Activated T-helper 17 cell treated with anti-CD3 and anti-CD28 coated beads, Interleukin-2, amount 50 U/mL, for 72 hours (primary cell): ENCODE results near the gene IFIT2. TPM values are rescaled to one million over a fixed set of nuclear protein-coding genes. Genes with fewer than 3 reads are reported as not detected.
"Not testable (repeated sequence)": the region's sequence is repeated elsewhere in the genome, so short reads cannot be mapped to it uniquely, and the experiment has no call there.

Experiments
- ATAC-seq: fragments of 150-1000 bp; cut with Tn5 transposase; replicated peaks from 2 replicates; pipeline ENCODE4 v1.10.0; 2021; ENCODE audit warnings: mild to moderate bottlenecking, moderate library complexity
- H3K27ac Mint-ChIP-seq: one replicate; pipeline ENCODE4 v1.8.0; 2022; ENCODE audit warnings: mixed read lengths
- H3K27me3 Mint-ChIP-seq: one replicate; pipeline ENCODE4 v1.8.0; 2022; ENCODE audit warnings: mixed read lengths
- H3K36me3 Mint-ChIP-seq: one replicate; pipeline ENCODE4 v1.8.0; 2022; ENCODE audit warnings: low read depth, mild to moderate bottlenecking, mixed read lengths
- H3K4me1 Mint-ChIP-seq: one replicate; pipeline ENCODE4 v1.8.0; 2022; ENCODE audit warnings: mixed read lengths
- H3K4me3 Mint-ChIP-seq: one replicate; pipeline ENCODE4 v1.8.0; 2022; ENCODE audit warnings: mild to moderate bottlenecking, mixed read lengths
- H3K9me3 Mint-ChIP-seq: one replicate; pipeline ENCODE4 v1.8.0; 2022; ENCODE audit warnings: mixed read lengths
- total RNA-seq, 2 donors: library from RNA; stranded (reverse); gene quantifications; one replicate each; pipeline ENCODE4 v1.2.3, GENCODE V29; 2022

IFIT2 gene
- total RNA-seq, 2 donors from 2014 or later = 2.0 to 3.2 TPM

GRCh38 chr10:89271532-89271931 is 30.3 kb upstream of the IFIT2 start:
- no peak for ATAC-seq
- Mint-ChIP-seq H3K4me1 (no peaks in the 10 kb centered on the region), H3K27ac (no peak overlapping the region), H3K4me3 (no peak overlapping the region), H3K9me3 (no peaks in the 10 kb centered on the region), H3K27me3 (peaks cover 4% of the 10 kb centered on the region), H3K36me3 (no peaks in the 10 kb centered on the region)

- Mint-ChIP-seq H3K4me1 (no peaks in the 10 kb centered on the region), H3K27me3 (peaks cover 4% of the 10 kb centered on the region), H3K36me3 (no peaks in the 10 kb centered on the region), H3K9me3 (no peaks in the 10 kb centered on the region), H3K4me3 (no peak overlapping the region), H3K27ac (no peak overlapping the region)
- no peak for ATAC-seq
Observed at GRCh38 chr10:89273680-89274079, 28.2 kb upstream of the IFIT2 start.

GRCh38 chr10:89274928-89275327 is 26.9 kb upstream of the IFIT2 start:
- no peak for ATAC-seq
- Mint-ChIP-seq H3K4me3 (no peak overlapping the region), H3K36me3 (no peaks in the 10 kb centered on the region), H3K4me1 (no peaks in the 10 kb centered on the region), H3K9me3 (no peaks in the 10 kb centered on the region), H3K27ac (no peak overlapping the region), H3K27me3 (peaks cover 4% of the 10 kb centered on the region)

- Mint-ChIP-seq H3K27me3 (peaks cover 4% of the 10 kb centered on the region), H3K4me1 (no peaks in the 10 kb centered on the region), H3K9me3 (no peaks in the 10 kb centered on the region), H3K27ac (no peak overlapping the region), H3K4me3 (no peak overlapping the region), H3K36me3 (no peaks in the 10 kb centered on the region)
- ATAC-seq = no peak
Observed at GRCh38 chr10:89275383-89275782, 26.5 kb upstream of the IFIT2 start.

- Mint-ChIP-seq H3K27me3 (peaks cover 2% of the 10 kb centered on the region), H3K36me3 (no peaks in the 10 kb centered on the region), H3K4me3 (no peak overlapping the region), H3K27ac (no peak overlapping the region), H3K9me3 (no peaks in the 10 kb centered on the region), H3K4me1 (no peaks in the 10 kb centered on the region)
- ATAC-seq = no peak
Observed at GRCh38 chr10:89278034-89278535, 23.8 kb upstream of the IFIT2 start.

GRCh38 chr10:89278900-89279392 is 22.9 kb upstream of the IFIT2 start:
- no peak overlapping the region for H3K4me3 Mint-ChIP-seq
- H3K9me3 Mint-ChIP-seq = no peaks in the 10 kb centered on the region
- no peaks in the 10 kb centered on the region for H3K4me1 Mint-ChIP-seq
- H3K27ac Mint-ChIP-seq = no peak overlapping the region
- ATAC-seq = no peak
- no peaks in the 10 kb centered on the region for H3K27me3 Mint-ChIP-seq
- no peaks in the 10 kb centered on the region for H3K36me3 Mint-ChIP-seq

- no peaks in the 10 kb centered on the region for H3K36me3 Mint-ChIP-seq
- ATAC-seq = no peak
- no peaks in the 10 kb centered on the region for H3K9me3 Mint-ChIP-seq
- H3K4me1 Mint-ChIP-seq = no peaks in the 10 kb centered on the region
- no peak overlapping the region for H3K27ac Mint-ChIP-seq
- H3K4me3 Mint-ChIP-seq = no peak overlapping the region
- no peaks in the 10 kb centered on the region for H3K27me3 Mint-ChIP-seq
Observed at GRCh38 chr10:89279421-89279869, 22.4 kb upstream of the IFIT2 start.

GRCh38 chr10:89280508-89280907 is 21.3 kb upstream of the IFIT2 start:
- H3K27ac Mint-ChIP-seq = no peak overlapping the region

GRCh38 chr10:89281606-89282395 is 20.0 kb upstream of the IFIT2 start:
- ATAC-seq = no peak
- Mint-ChIP-seq H3K4me3 (no peak overlapping the region), H3K27ac (no peak overlapping the region)

More at GRCh38 chr10:89280508-89280907, 21.3 kb upstream of the IFIT2 start:
- Mint-ChIP-seq H3K36me3 (no peaks in the 10 kb centered on the region), H3K9me3 (no peaks in the 10 kb centered on the region), H3K4me3 (no peak overlapping the region), H3K4me1 (no peaks in the 10 kb centered on the region), H3K27me3 (no peaks in the 10 kb centered on the region)
- ATAC-seq = no peak

GRCh38 chr10:89283025-89283935 is 18.6 kb upstream of the IFIT2 start:
- no peak for ATAC-seq
- no peaks in the 10 kb centered on the region for H3K9me3 Mint-ChIP-seq
- no peak overlapping the region for H3K27ac Mint-ChIP-seq
- H3K36me3 Mint-ChIP-seq = no peaks in the 10 kb centered on the region
- no peaks in the 10 kb centered on the region for H3K4me1 Mint-ChIP-seq
- H3K4me3 Mint-ChIP-seq = no peak overlapping the region
- H3K27me3 Mint-ChIP-seq = no peaks in the 10 kb centered on the region

More at GRCh38 chr10:89281606-89282395, 20.0 kb upstream of the IFIT2 start:
- H3K9me3 Mint-ChIP-seq = no peaks in the 10 kb centered on the region
- no peaks in the 10 kb centered on the region for H3K4me1 Mint-ChIP-seq
- H3K27me3 Mint-ChIP-seq = no peaks in the 10 kb centered on the region
- H3K36me3 Mint-ChIP-seq = no peaks in the 10 kb centered on the region

GRCh38 chr10:89283936-89284475 is 17.8 kb upstream of the IFIT2 start:
- no peaks in the 10 kb centered on the region for H3K9me3 Mint-ChIP-seq
- no peak for ATAC-seq
- H3K27me3 Mint-ChIP-seq = no peaks in the 10 kb centered on the region
- H3K4me1 Mint-ChIP-seq = no peaks in the 10 kb centered on the region
- H3K4me3 Mint-ChIP-seq = no peak overlapping the region
- no peak overlapping the region for H3K27ac Mint-ChIP-seq
- no peaks in the 10 kb centered on the region for H3K36me3 Mint-ChIP-seq

GRCh38 chr10:89284711-89285110 is 17.1 kb upstream of the IFIT2 start:
- not testable (repeated sequence) for H3K27me3 Mint-ChIP-seq, H3K36me3 Mint-ChIP-seq, ATAC-seq, H3K4me1 Mint-ChIP-seq, H3K9me3 Mint-ChIP-seq, H3K4me3 Mint-ChIP-seq, H3K27ac Mint-ChIP-seq

GRCh38 chr10:89285303-89285702 is 16.5 kb upstream of the IFIT2 start:
- not testable (repeated sequence) for ATAC-seq, H3K9me3 Mint-ChIP-seq, H3K36me3 Mint-ChIP-seq, H3K4me1 Mint-ChIP-seq, H3K4me3 Mint-ChIP-seq, H3K27ac Mint-ChIP-seq, H3K27me3 Mint-ChIP-seq

GRCh38 chr10:89294721-89295239 is 7.1 kb upstream of the IFIT2 start:
- Mint-ChIP-seq H3K4me3 (no peak overlapping the region), H3K27me3 (no peaks in the 10 kb centered on the region), H3K4me1 (peaks cover 4% of the 10 kb centered on the region), H3K9me3 (no peaks in the 10 kb centered on the region), H3K27ac (no peak overlapping the region), H3K36me3 (no peaks in the 10 kb centered on the region)
- ATAC-seq = no peak
